Lower leg skin (tissue), 3 donors: Measurements from ENCODE around the gene NT5M.

ENCODE experiments used
- POLR2A ChIP-seq, 2 donors: fragments of 450-650 bp; IDR thresholded peaks; one replicate each; pipeline ENCODE4 v1.6.1; 2016 to 2017; ENCODE audit warnings: antibody characterized with exemption in 2 of 2, mild to moderate bottlenecking in 1 of 2, moderate library complexity in 1 of 2
- TF ChIP-seq, protein P1 (sequence below), 3 donors: fragments of 450-650 bp; IDR thresholded peaks; one replicate each; pipeline ENCODE4 v1.5.1; 2016; ENCODE audit warnings: antibody characterized with exemption in 3 of 3, mild to moderate bottlenecking in 3 of 3, moderate library complexity in 2 of 3

DNA sequence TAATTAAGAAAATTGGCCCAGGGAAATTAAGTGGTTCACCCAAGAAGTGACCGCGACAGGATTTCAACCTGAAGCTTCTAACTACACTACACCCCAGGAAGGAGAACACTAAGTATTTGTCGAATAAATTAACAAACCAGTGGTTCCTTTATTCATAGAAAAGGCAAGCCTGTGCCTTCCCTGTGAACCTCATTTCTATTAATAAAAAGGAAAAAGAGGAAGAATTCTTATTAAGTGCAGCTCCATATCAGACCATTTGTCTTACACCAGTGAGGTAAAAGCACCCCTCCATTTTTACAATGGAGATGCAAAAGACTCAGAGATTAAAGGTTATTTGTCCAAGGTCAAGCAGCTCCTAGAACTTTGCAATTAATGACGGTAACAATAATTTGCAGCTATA, 23.9 kb upstream of the NT5M start:
- TF ChIP-seq, protein P1, sequence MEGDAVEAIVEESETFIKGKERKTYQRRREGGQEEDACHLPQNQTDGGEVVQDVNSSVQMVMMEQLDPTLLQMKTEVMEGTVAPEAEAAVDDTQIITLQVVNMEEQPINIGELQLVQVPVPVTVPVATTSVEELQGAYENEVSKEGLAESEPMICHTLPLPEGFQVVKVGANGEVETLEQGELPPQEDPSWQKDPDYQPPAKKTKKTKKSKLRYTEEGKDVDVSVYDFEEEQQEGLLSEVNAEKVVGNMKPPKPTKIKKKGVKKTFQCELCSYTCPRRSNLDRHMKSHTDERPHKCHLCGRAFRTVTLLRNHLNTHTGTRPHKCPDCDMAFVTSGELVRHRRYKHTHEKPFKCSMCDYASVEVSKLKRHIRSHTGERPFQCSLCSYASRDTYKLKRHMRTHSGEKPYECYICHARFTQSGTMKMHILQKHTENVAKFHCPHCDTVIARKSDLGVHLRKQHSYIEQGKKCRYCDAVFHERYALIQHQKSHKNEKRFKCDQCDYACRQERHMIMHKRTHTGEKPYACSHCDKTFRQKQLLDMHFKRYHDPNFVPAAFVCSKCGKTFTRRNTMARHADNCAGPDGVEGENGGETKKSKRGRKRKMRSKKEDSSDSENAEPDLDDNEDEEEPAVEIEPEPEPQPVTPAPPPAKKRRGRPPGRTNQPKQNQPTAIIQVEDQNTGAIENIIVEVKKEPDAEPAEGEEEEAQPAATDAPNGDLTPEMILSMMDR (IDR thresholded peaks at IDR 0.05), result no peak
- TF ChIP-seq POLR2A (IDR thresholded peaks at IDR 0.05), result no peak
